HAP-1 (cell line): ENCODE data around the gene DVL1.

Experiments used
- DNase-seq, 2 experiments: peaks; one replicate each; pipeline ENCODE4 v3.0.0-alpha.2; 2016 to 2020; ENCODE audit warnings: low spot score in 2 of 2
- H3K27me3 ChIP-seq: fragments of 250-450 bp; sonication (Bioruptor Pico); 2 replicates; pipeline ENCODE4 v1.5.1; 2020; ENCODE audit warnings: low read depth, mild to moderate bottlenecking, moderate library complexity
- H3K36me3 ChIP-seq: fragments of 250-450 bp; sonication (Bioruptor Pico); replicated peaks from 2 replicates; pipeline ENCODE4 v1.5.1; 2020; ENCODE audit warnings: mild to moderate bottlenecking
- H3K4me1 ChIP-seq: fragments of 250-450 bp; sonication (Bioruptor Pico); 2 replicates; pipeline ENCODE4 v1.5.1; 2020; ENCODE audit warnings: mild to moderate bottlenecking
- H3K4me3 ChIP-seq: fragments of 250-450 bp; sonication (Bioruptor Pico); 2 replicates; pipeline ENCODE4 v1.5.1; 2020; ENCODE audit warnings: mild to moderate bottlenecking, moderate library complexity
- H3K9me3 ChIP-seq: fragments of 250-450 bp; sonication (Bioruptor Pico); 2 replicates; pipeline ENCODE4 v1.5.1; 2020; ENCODE audit warnings: mild to moderate bottlenecking, moderate library complexity
- in situ Hi-C: fragments of 300-500 bp; cut with MboI; formaldehyde crosslinking; loops from 3 replicates; pipeline ENCODE4 v1.14.3; 2020; ENCODE audit warnings: low sequenced_read_pairs, inconsistent platforms, mixed read lengths

Gene DVL1

DNA sequence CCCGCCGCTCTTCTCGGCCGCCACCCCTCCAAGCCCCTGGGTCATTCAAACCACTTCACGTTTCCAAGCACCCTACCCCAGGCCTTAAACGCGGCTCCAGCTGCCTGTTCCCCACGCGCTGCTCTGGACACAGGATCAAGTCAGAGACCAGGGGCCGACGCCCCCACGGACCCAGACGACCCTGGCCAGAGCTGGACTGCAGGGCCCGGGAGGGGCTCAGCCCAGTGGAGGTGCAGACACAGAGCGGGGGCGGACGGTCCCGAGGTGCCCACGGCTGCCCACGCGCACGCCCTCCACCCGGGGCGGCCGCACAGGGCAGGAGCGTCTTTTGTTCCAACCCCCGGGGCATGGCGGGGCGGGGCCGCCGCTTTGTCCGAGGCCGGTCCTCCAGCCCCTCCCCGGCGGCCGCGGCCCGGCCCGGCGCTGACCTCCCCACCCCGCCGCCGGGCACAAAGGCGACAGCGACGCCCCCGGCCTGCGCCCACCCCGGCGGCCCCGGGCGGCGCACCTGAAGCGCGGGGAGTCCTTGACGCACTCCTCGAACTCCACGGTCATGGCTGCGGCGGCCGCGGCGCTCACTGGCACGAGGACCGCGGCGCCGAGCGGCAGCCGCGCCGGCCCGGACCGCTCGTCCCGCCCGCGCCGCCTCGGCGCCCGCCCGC, 41.8 kb downstream of the DVL1 start:
- peak in 1 of 2 experiments; percentile 68 for DNase-seq
- in situ Hi-C loops: loop anchor here (10.0 kb wide), 2 partner anchors 63 to 193 kb away; partner anchors contain the start of genes C1QTNF12 and C1orf159
- H3K9me3 ChIP-seq: no peaks in the 10 kb centered on the region
- H3K36me3 ChIP-seq: peaks cover 23% of the 10 kb centered on the region
- H3K27me3 ChIP-seq: no peaks in the 10 kb centered on the region
- peak overlapping the region; percentile 69 for H3K4me3 ChIP-seq
- H3K4me1 ChIP-seq: peaks cover 34% of the 10 kb centered on the region

DNA sequence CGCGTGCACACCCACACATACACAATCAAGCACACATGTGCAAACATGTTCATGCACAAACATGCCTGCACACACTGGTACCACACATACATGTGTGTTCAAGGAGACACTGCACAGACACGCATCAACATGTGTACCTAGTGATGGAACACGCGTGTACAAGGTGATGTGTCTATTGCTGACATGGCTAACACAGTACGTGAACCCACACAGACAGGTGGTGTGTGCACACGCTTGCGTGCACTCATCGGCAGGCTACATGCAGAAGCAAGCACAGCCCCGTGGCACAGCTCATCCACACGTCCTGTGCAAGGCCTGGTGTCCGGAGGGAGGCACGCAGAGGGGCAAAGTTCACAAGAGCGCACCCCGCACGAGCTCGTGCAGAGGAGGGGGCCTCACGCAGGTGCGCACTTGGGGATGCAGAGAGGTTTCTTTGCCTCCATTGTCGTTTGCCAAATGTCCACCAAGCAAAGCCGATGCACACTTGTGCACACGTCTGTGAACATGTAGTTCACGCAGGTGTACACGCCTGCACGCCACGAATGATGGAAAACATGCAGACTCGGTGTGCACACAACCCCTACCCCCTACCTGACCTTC, 42.5 kb downstream of the DVL1 start:
- peaks cover 34% of the 10 kb centered on the region for H3K4me1 ChIP-seq
- peaks cover 21% of the 10 kb centered on the region for H3K36me3 ChIP-seq
- H3K9me3 ChIP-seq: no peaks in the 10 kb centered on the region
- peak overlapping the region; percentile 69 for H3K4me3 ChIP-seq
- H3K27me3 ChIP-seq: no peaks in the 10 kb centered on the region
- DNase-seq: no peak
- in situ Hi-C loops: loop anchor here (10.0 kb wide), 2 partner anchors 62 to 192 kb away; partner anchors contain the start of genes C1QTNF12 and C1orf159

DNA sequence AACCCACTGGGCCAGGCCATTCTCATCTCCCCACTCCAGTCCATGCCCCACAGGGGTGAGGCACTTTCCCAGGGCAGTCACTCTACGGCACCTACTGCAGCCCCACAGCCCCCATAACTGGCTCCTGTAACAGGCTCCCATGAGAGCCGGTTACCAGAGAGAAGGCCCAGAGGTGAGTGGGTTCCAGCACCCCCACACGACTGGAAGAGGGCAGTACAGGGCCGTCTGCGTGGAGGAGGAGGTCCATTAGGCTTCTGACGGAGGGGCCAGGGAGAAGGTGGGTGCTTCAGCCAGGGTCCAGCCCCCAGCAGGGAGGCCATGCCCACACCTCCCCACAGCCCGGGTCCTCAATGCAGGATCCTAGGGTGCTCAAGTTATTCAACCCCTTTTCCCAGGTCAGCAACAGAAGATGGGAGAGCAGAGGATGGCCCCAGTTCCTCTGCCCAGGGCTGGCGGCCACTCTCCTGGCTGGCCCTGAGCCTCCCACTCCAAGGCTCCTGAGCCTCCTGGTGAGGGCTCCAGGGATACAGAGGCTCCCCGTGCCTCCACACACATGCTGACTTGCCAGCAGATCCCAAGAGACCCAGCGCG, 43.1 kb downstream of the DVL1 start:
- H3K36me3 ChIP-seq: peaks cover 15% of the 10 kb centered on the region
- H3K4me1 ChIP-seq: peaks cover 34% of the 10 kb centered on the region
- peak overlapping the region; percentile 69 for H3K4me3 ChIP-seq
- H3K27me3 ChIP-seq: no peaks in the 10 kb centered on the region
- peak; percentile 15 to 61 for DNase-seq
- H3K9me3 ChIP-seq: no peaks in the 10 kb centered on the region
- in situ Hi-C loops: loop anchor here (10.0 kb wide), 2 partner anchors 61 to 191 kb away; partner anchors contain the start of genes C1QTNF12 and C1orf159

DNA sequence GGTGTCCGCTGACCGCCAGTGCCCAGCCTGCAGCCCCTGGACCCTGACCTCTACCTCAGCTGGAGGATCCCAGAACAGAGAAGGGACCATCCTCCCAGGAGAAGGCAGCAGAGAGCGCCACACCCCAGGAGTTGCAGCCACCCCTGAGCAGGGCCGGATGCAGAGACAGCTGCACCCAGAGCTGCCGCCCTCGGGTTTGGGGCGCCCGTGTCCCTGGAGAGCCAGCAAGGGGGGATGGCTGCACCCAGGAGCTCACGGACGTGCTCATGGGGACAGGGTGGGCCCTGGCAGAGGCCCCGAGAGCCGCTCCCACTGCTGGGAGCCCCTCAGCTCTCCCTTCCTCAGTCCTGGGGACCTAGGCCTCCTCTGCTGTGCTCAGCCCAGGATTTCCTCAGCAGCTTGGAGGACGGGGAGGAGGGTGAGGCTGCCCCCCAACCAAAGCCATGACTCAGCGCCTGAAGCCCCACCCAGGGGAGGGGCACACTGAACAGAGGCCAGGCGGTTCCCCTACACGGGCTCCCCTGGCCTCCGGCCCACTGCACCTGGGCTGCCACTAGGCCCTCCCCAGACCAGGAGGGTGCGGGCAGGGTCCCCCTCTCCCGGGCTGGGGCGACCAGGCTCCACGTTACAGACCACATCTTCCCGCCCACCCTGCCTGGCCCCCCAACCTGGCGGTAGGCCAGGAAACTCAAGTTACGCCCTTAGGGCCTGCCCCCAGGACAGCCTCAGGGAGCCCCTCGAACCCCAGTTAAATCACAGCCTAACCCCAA, 43.7 kb downstream of the DVL1 start:
- peak in 1 of 2 experiments; percentile 73 for DNase-seq
- Histone ChIP-seq H3K9me3 (no peaks in the 10 kb centered on the region), H3K36me3 (peaks cover 8% of the 10 kb centered on the region), H3K4me3 (peak overlapping the region; percentile 69), H3K4me1 (peaks cover 34% of the 10 kb centered on the region), H3K27me3 (no peaks in the 10 kb centered on the region)
- in situ Hi-C loops: loop anchor here (10.0 kb wide), 2 partner anchors 61 to 191 kb away; partner anchors contain the start of genes C1QTNF12 and C1orf159

DNA sequence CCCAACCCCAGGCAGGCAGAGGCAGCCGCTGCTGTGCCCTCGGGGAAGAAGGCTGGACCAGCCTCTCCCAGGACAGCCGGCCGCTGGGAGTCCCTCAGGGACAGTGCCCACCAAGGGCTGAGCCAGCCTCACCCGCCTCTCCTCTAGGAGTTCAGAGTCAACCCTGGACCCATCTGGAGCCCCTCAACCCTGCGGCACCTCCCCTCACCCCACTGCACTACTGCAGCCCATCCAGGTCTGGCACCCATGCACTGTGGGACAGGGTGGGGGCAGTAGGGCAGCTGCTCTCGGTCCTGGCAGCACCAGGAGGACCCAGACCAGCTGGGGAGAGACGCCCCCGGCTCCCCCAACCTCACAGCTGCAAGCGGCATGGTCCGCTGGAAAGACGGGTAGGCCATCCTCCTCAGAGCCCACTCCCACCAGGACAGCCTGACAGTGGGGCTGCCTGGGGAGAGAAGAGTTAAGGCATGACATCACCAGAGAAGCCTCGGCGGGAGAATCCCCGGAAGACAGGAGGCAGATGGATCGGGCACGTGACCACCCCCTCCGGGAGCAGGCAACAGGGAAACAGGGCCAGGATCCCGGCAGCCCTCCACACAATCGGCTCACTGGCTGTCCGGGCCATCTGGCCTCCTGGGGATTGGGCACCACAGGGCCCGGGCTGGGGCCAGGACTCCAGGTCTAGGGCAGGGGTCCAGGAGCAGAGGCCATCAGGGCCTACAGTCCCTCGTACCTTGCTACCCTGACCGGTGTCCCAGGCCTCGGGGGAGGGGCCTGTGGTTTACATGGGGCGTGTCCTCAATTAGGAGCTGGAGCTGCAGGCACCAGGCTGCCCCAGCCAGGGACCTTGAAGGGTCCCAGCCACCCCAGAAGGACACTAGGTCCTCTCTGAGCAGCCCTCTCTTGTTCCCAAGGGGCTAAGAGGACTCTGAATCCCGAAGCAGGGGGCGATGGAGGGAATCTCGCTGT, 44.6 kb downstream of the DVL1 start:
- Histone ChIP-seq H3K27me3 (no peaks in the 10 kb centered on the region), H3K4me1 (peaks cover 28% of the 10 kb centered on the region), H3K9me3 (no peaks in the 10 kb centered on the region), H3K36me3 (no peaks in the 10 kb centered on the region; the same call in 1 of the 2 replicates), H3K4me3 (peak overlapping the region; percentile 69; the same call in 1 of the 2 replicates)
- in situ Hi-C loops: loop anchor here (10.0 kb wide), 2 partner anchors 60 to 190 kb away; partner anchors contain the start of genes C1QTNF12 and C1orf159
- peak; percentile 52 to 82 for DNase-seq

DNA sequence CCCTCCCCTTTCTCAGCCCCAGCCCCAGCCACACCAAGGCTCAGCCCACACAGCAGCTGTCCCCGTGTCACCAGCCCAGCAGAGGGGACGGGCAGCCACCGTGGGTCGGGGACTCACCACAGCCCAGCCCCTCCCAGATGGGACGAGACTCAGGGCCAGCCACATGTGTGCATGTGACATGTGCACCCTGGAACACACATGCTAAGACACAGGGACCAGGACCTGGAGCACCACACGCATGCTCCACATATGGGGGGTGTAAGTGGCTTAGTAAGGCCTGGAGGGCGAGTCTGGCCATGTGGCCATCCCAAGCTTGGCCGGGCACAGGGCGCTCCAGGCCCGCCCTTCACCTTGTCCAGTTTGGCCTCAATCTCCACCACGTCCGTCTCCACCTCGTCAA, 45.5 kb downstream of the DVL1 start:
- Histone ChIP-seq H3K36me3 (no peaks in the 10 kb centered on the region), H3K4me1 (peaks cover 27% of the 10 kb centered on the region), H3K9me3 (no peaks in the 10 kb centered on the region), H3K27me3 (no peaks in the 10 kb centered on the region), H3K4me3 (no peak overlapping the region)
- DNase-seq: no peak
- in situ Hi-C loops: loop anchor here (10.0 kb wide), 2 partner anchors 59 to 189 kb away; partner anchors contain the start of genes C1QTNF12 and C1orf159

DNA sequence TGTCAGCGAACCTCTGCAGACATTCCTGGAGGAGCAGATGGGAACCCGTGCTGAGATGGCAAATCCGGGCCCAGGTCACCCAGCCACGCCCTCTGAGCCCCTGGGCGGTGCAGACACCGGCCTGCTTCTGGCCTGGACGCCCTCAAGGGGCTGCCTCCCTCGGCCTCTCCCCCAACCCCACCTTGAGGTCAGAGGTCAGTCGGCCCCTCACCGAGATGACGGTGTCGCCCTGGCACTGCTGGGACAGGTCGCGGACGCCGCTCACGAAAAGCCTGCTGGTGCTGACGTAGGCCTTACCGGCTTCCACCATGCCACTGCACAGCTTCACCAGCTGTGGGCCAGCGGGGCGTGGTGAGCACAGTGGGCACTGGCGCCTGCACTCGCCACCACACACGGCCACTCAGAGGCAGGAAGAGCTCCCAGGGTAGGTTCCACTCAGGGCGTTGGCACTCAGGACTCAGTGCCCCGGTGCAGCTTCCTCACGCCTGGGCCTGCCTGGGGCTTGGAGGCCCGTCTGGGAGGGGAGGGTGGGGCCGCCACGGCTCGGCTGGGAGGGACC, 46.2 kb downstream of the DVL1 start:
- H3K36me3 ChIP-seq: no peaks in the 10 kb centered on the region
- H3K4me3 ChIP-seq: no peak overlapping the region
- H3K27me3 ChIP-seq: no peaks in the 10 kb centered on the region
- DNase-seq: no peak
- in situ Hi-C loops: loop anchor here (10.0 kb wide), 2 partner anchors 58 to 188 kb away; partner anchors contain the start of genes C1QTNF12 and C1orf159
- H3K9me3 ChIP-seq: no peaks in the 10 kb centered on the region
- H3K4me1 ChIP-seq: peaks cover 27% of the 10 kb centered on the region

DNA sequence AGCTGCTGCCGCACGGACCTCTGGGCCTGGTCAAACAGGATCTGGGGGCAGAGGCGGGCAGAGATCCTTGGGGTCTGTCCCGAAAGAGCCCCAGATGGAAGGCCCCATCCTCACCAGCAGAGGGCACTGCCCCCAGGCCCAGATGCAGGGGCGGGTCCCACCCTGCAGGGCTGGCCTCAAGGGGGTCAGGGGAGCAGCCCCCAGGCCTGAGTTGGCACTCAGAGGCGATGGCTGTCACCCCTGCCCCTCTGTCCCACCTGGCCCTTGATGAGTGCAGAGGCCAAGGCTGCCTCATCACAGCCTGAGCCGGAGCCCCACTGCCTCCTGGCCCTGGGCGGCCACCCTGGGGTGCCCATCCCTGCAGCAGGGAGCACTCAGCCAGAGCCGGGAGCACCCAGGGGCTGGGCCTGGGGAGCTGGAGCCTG, 47.2 kb downstream of the DVL1 start:
- H3K27me3 ChIP-seq: no peaks in the 10 kb centered on the region
- no peaks in the 10 kb centered on the region for H3K9me3 ChIP-seq
- in situ Hi-C loops: loop anchor here (10.0 kb wide), 2 partner anchors 57 to 187 kb away; partner anchors contain the start of genes C1QTNF12 and C1orf159
- no peaks in the 10 kb centered on the region for H3K36me3 ChIP-seq
- no peak for DNase-seq
- H3K4me1 ChIP-seq: peaks cover 27% of the 10 kb centered on the region
- H3K4me3 ChIP-seq: no peak overlapping the region

DNA sequence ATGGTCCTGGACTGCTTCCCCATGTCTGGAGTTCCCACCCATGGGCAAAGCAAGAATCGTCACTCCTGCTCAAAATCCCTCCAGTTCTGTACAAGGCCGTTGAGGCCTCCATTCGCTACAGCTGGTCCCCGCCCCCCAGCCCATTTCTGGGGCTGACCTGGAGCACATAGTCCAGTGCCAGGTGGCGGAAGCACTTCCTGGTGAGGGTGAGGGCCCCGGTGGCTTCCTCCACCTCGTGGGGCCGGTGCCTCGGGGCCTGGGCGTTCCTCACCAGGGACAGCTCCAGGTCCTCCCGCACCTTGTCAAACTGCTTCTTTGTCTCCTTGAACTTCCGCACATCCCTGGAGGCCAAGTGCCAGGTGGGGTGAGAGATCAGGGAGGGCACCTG, 48.9 kb downstream of the DVL1 start:
- H3K4me1 ChIP-seq: peaks cover 10% of the 10 kb centered on the region

DNA sequence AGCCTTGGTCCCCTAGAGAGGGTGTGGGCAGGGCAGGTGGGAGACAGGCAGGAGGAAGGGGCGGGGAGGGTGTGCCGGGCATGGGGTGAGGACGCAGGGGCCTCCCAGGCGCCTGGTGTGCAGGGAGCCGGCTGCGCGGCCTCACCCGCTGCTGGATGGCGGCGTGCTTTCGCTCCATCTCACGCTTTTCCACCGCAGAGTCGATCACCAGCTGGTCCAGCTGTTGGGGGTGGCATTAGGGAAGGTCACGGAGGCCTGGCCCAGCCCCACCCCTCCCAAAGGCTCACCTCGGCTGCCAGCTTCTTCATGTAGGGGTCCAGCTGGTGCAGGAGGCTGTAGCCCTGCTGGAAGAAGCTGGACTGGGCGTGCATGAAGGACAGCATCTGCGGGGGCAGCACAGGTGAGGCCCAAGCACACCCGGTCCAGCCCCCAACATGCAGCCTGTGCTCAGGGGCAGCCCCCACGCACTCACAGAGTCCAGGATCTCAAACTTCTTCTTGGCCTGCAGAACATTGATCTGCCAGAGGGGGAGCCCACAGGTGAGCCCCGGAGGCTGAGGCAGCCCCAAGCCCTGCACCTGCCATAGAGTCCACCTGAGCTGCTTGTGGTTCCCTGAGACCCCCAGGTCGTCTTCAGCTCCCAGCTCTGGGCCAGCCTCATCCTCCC, 49.4 kb downstream of the DVL1 start:
- Histone ChIP-seq H3K27me3 (no peaks in the 10 kb centered on the region), H3K9me3 (no peaks in the 10 kb centered on the region), H3K4me1 (peaks cover 5% of the 10 kb centered on the region), H3K36me3 (no peaks in the 10 kb centered on the region), H3K4me3 (no peak overlapping the region)
- DNase-seq: no peak
- in situ Hi-C loops: loop anchor here (10.0 kb wide), 2 partner anchors 55 to 185 kb away; partner anchors contain the start of genes C1QTNF12 and C1orf159

More for the DNA sequence above, 48.9 kb downstream of the DVL1 start:
- Histone ChIP-seq H3K27me3 (no peaks in the 10 kb centered on the region), H3K36me3 (no peaks in the 10 kb centered on the region), H3K4me3 (no peak overlapping the region), H3K9me3 (no peaks in the 10 kb centered on the region)
- no peak for DNase-seq
- in situ Hi-C loops: loop anchor here (10.0 kb wide), 2 partner anchors 56 to 186 kb away; partner anchors contain the start of genes C1QTNF12 and C1orf159

DNA sequence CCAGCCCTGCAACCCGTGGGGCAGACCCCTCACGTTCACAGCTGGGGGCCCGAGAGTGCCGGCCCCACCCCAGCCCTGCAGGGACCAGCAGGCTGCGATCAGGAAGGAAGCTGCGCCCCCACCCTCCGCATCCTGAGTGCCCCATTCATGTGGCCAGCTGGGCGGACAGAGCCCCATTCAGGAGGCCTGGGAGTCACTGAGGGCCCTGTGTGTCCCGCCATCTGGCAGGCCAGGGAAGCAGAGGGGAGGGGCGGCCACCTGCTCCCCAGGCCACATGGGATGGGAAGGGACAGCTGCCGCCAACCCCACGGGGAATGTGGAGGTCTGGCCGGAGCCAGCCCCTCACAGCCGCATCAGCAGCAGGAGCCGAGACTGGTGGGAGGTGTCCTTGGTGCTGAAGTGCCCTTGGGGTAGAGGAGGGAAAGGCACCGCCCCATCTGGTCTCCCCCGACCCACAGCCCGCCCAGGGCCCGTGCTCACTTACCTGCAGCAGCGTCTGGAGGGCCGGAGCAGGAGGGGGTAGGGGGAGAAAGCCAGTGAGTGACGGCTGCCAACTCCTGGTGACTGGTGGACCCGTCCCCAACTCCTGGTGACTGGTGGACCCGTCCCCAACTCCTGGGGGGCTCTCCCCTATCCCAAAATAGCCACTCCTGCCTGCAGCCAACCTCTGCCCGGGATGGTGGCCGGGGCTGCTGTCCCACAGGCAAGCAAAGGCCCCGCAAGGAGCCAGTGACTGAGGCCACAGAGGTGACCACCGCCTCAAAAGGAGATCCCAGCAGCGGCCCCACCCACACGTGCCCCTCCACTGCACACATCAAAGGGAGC, 50.1 kb downstream of the DVL1 start:
- peak in 1 of 2 experiments; percentile 55 for DNase-seq
- no peaks in the 10 kb centered on the region for H3K9me3 ChIP-seq
- in situ Hi-C loops: no loop called here
- no peaks in the 10 kb centered on the region for H3K36me3 ChIP-seq
- no peak overlapping the region for H3K4me3 ChIP-seq
- H3K4me1 ChIP-seq: no peaks in the 10 kb centered on the region
- no peaks in the 10 kb centered on the region for H3K27me3 ChIP-seq
